Gastrocnemius medialis (tissue), 4 donors: ENCODE results near the gene PCDHAC2.

ENCODE experiments used
- POLR2A ChIP-seq, 2 donors: fragments of 450-650 bp; IDR thresholded peaks; one replicate each; pipeline ENCODE4 v1.6.1; 2017; ENCODE audit warnings: antibody characterized with exemption in 2 of 2, mild to moderate bottlenecking in 2 of 2, moderate library complexity in 2 of 2
- TF ChIP-seq, protein P1 (sequence below), 5 experiments: fragments of 450-650 bp in 3 of 5; fragments of 200-600 bp in 2 of 5; sonication (generic) in 2 of 5; IDR thresholded peaks in 4 of 5; conservative IDR thresholded peaks in 1 of 5; 1 replicate in 4 of 5; 2 replicates in 1 of 5; pipeline ENCODE4 v1.5.1; 2016 to 2019; ENCODE audit warnings: antibody characterized with exemption in 5 of 5, mild to moderate bottlenecking in 3 of 5, moderate library complexity in 3 of 5

DNA sequence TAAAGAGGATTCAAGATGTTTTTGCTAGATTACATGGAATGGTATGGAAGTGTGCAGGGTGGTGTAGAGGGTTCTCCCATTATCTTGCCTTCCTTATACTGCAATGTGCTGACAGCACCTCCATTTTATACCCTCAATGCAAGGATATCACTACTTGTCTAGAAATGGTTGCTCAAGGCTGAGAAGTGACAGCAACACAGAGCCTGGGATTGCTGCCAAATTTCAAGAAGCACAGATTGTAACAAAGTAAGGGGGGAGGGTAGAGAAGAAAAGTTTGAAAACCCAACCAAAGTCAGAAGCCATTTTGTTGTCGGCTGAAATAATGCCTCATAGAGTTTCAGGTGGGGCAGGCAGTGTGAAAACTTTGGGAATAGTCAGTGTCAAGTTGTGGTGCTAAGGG is 29.8 kb downstream of the PCDHAC2 start:
- no peak for TF ChIP-seq POLR2A (IDR thresholded peaks at IDR 0.05)
- TF ChIP-seq, protein P1, sequence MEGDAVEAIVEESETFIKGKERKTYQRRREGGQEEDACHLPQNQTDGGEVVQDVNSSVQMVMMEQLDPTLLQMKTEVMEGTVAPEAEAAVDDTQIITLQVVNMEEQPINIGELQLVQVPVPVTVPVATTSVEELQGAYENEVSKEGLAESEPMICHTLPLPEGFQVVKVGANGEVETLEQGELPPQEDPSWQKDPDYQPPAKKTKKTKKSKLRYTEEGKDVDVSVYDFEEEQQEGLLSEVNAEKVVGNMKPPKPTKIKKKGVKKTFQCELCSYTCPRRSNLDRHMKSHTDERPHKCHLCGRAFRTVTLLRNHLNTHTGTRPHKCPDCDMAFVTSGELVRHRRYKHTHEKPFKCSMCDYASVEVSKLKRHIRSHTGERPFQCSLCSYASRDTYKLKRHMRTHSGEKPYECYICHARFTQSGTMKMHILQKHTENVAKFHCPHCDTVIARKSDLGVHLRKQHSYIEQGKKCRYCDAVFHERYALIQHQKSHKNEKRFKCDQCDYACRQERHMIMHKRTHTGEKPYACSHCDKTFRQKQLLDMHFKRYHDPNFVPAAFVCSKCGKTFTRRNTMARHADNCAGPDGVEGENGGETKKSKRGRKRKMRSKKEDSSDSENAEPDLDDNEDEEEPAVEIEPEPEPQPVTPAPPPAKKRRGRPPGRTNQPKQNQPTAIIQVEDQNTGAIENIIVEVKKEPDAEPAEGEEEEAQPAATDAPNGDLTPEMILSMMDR (IDR thresholded peaks at IDR 0.05 in 4 of 5, conservative IDR thresholded peaks at IDR 0.05 in 1 of 5) = no peak
